AG04450 (cell line): ENCODE measurements around the gene ARL5C. TPM values are rescaled to one million over a fixed set of nuclear protein-coding genes. Genes with fewer than 3 reads are reported as not detected.

Source experiments
- CTCF ChIA-PET: fragments of 300-600, 350-600 bp; formaldehyde crosslinking; extraction: SDS; loops from one replicate; lab custom pipeline; 2022; ENCODE audit warnings: antibody characterized with exemption, inconsistent platforms; lab: Charles Lee
- POLR2A ChIA-PET: fragments of 350-600 bp; formaldehyde crosslinking; extraction: SDS; loops from one replicate; lab custom pipeline; 2021; ENCODE audit warnings: antibody characterized with exemption, inconsistent platforms; lab: Yijun Ruan, JAX
- DNase-seq: peaks from one replicate; pipeline ENCODE4 v3.0.0-alpha.2; 2011; ENCODE audit warnings: low read depth, low spot score
- H3K27ac ChIP-seq: one replicate; pipeline ENCODE4 v1.5.1; 2012; ENCODE audit warnings: low read depth, low read length, control low read depth
- H3K27me3 ChIP-seq: one replicate; pipeline ENCODE4 v1.6.0; 2012; ENCODE audit warnings: low read length; ENCODE audit not compliant: control insufficient read depth, insufficient read depth
- H3K4me3 ChIP-seq: 2 replicates; pipeline ENCODE4 v1.5.1; 2011; ENCODE audit warnings: mild to moderate bottlenecking, low read depth, low read length, control low read depth
- H3K9me3 ChIP-seq: 2 replicates; pipeline ENCODE4 v1.5.1; 2012; ENCODE audit warnings: low read length; ENCODE audit not compliant: control insufficient read depth, insufficient read depth
- polyA plus RNA-seq: library from polyadenylated mRNA; depleted of rRNA; stranded (reverse); fragments of >200 nt; gene quantifications from 2 replicates; pipeline ENCODE4 v1.2.3, GENCODE V29; 2011
- TF ChIP-seq, protein P1 (sequence below): IDR thresholded peaks from 2 replicates; pipeline ENCODE4 v1.5.1; 2011; ENCODE audit warnings: low read depth, low read length, control low read depth, inconsistent platforms

ARL5C gene
- polyA plus RNA-seq, 1 experiment: not detected

DNA sequence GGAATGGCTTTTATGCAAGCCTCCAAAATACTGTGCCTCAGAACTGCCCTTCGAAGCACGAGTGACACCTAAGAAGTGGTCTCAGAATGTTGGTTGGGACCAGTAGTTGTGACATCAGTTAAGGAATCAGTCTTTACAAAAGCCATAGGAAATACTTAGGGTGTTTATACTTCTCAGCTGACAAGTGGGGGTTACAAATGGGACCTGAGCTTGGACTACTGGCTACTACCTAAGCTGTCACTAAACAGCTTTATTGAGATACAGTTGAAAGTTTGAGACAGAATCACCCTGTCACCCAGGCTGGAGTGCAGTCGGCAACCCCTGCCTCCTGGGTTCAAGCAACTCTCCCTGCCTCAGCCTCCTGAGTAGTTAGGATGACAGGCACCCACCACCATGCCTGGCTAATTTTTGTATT, 39.2 kb upstream of the ARL5C start:
- ChIA-PET CTCF (interaction anchor here (1.2 to 1.9 kb wide), 3 partner anchors 33 to 418 kb away, joined by 3 to 5 read pairs (median 5); no protein-coding TSS in a partner anchor), POLR2A (interaction anchor here (0.8 kb wide), 1 partner anchor 34 kb away, joined by 5 read pairs; no protein-coding TSS in a partner anchor)
- H3K27ac ChIP-seq: no peak overlapping the region
- H3K27me3 ChIP-seq: no peaks in the 10 kb centered on the region
- H3K4me3 ChIP-seq: no peak overlapping the region
- no peak for DNase-seq
- no peaks in the 10 kb centered on the region; the same call in 1 of the 2 replicates for H3K9me3 ChIP-seq
- TF ChIP-seq, protein P1, sequence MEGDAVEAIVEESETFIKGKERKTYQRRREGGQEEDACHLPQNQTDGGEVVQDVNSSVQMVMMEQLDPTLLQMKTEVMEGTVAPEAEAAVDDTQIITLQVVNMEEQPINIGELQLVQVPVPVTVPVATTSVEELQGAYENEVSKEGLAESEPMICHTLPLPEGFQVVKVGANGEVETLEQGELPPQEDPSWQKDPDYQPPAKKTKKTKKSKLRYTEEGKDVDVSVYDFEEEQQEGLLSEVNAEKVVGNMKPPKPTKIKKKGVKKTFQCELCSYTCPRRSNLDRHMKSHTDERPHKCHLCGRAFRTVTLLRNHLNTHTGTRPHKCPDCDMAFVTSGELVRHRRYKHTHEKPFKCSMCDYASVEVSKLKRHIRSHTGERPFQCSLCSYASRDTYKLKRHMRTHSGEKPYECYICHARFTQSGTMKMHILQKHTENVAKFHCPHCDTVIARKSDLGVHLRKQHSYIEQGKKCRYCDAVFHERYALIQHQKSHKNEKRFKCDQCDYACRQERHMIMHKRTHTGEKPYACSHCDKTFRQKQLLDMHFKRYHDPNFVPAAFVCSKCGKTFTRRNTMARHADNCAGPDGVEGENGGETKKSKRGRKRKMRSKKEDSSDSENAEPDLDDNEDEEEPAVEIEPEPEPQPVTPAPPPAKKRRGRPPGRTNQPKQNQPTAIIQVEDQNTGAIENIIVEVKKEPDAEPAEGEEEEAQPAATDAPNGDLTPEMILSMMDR: no peak

DNA sequence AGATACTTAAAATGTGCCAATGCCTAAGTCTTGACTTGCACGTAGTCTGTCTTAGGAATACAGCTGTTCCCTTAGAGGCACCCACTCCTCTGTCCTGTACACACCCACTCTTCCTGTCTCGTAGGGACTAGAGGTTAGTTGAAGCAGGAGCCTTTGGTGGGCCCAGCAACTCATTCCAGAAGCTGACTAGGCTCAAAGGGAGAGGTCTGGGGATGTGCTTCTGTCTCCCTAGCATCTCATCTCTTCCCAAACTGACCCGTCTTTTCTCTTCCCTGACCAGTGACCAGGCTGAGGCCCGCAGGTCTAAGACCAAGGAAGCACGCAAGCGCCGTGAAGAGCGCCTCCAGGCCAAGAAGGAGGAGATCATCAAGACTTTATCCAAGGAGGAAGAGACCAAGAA, 38.3 kb upstream of the ARL5C start:
- ChIA-PET CTCF (interaction anchor here (1.4 kb wide), 1 partner anchor 39 kb away, joined by 3 read pairs; no protein-coding TSS in a partner anchor), POLR2A (no interaction called here)
- TF ChIP-seq, protein P1: no peak
- no peaks in the 10 kb centered on the region; the same call in 1 of the 2 replicates for H3K9me3 ChIP-seq
- H3K27ac ChIP-seq: no peak overlapping the region
- no peak for DNase-seq
- H3K27me3 ChIP-seq: no peaks in the 10 kb centered on the region
- no peak overlapping the region for H3K4me3 ChIP-seq

DNA sequence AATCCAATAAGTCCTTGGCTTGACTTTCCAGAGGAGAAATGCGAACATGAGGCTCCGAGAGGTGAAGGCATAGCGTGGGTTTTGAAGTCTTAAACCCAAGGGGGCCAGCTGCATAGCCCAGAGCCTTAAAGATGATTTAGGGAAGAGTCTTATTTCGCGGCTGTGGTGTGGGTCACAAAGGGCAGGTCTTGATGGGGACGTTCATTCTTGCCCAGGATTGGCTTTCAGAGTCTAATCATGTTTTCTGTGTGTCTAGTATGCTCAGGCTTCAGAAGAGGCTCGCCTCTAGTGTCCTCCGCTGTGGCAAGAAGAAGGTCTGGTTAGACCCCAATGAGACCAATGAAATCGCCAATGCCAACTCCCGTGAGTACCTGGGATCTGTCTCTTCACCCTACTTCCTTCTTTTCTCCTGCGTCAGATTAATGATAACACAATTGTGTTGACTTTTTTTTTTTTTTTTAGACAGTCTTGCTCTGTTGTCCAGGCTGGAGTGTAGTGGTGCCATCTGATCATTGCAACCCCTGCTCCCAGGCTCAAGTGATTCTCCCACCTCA, 35.1 kb upstream of the ARL5C start:
- TF ChIP-seq, protein P1: no peak
- POLR2A ChIA-PET: no interaction called here

DNA sequence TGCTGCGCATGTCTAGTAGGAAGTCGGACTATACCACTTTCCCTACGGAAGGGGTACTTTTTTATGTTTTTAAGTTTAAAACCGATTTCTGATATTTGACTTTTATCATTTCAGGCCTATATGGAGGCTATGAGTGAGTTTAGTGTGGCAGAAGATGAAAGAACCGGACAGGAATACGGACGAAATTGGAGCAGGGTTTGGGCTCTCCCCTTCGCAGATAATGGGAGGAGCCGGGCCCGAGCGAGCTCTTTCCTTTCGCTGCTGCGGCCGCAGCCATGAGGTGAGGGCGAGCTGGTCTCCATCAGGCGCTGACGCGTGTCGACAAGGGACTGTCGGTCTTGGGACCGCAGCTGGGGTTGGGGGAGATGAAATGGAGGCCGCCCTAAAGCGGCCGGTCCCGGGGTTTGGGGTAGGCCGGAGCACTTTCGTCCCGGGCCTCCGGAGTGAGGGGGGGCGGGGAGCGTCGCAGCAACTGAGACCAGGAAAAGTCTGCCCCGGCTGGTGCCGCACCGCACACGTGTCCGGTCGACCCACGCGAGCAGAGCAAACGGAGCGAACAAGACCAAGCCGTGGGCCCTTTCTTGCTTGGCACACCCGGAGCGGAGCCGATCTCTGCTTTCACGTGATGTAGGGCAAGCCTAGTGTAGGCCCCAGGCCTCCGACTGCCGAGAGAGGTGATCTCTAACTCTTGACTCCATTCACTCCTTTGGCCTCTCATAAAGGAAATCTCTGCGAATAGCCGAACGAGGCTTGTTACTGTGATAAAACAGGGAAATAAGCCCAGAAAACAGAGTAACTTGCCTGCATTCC, 34.3 kb upstream of the ARL5C start, which contains the start of gene RPL19:
Gene RPL19, plus strand, starts transcription at position 214 of the 810 bp plus-strand sequence. Its CDS starts 62 bp downstream, at position 276.
- no peak for DNase-seq
- TF ChIP-seq, protein P1: no peak
- ChIA-PET POLR2A (interaction anchor here (0.5 to 1.5 kb wide), 31 partner anchors 9 to 1826 kb away, joined by 3 to 17 read pairs (median 5); partner anchors contain the start of genes FBXO47, LASP1, RPL23 and STAC2), CTCF (interaction anchor here (0.9 to 1.9 kb wide), 3 partner anchors 25 to 217 kb away, joined by 4 to 9 read pairs (median 6); no protein-coding TSS in a partner anchor)
- H3K27me3 ChIP-seq: no peaks in the 10 kb centered on the region
- peak within 1 kb of the TSS; percentile 89 for H3K27ac ChIP-seq
- H3K4me3 ChIP-seq: peak within 1 kb of the TSS; percentile 74
- no peaks in the 10 kb centered on the region; the same call in 1 of the 2 replicates for H3K9me3 ChIP-seq

More for the DNA sequence above, 35.1 kb upstream of the ARL5C start:
- CTCF ChIA-PET: no interaction called here
- Histone ChIP-seq H3K4me3 (peak overlapping the region; percentile 74), H3K27me3 (no peaks in the 10 kb centered on the region), H3K27ac (peak overlapping the region; percentile 52), H3K9me3 (no peaks in the 10 kb centered on the region; the same call in 1 of the 2 replicates)
- no peak for DNase-seq
